OCI-LY7 (cell line): ENCODE measurements around the gene BMPR1B.

ENCODE experiments used
- EZH2phosphoT487 ChIP-seq: fragments of 200-600 bp; sonication (generic); IDR thresholded peaks from 2 replicates; pipeline ENCODE4 v1.6.1; 2018; ENCODE audit warnings: low read depth, borderline replicate concordance, mild to moderate bottlenecking, mixed run types, antibody characterized with exemption, low read length, moderate library complexity, mixed read lengths
- TF ChIP-seq, protein P1 (sequence below): fragments of 200-600 bp; sonication (generic); conservative IDR thresholded peaks from 2 replicates; pipeline ENCODE4 v1.5.1; 2014; ENCODE audit warnings: mild to moderate bottlenecking, antibody characterized with exemption, low read length, moderate library complexity, mixed read lengths

DNA sequence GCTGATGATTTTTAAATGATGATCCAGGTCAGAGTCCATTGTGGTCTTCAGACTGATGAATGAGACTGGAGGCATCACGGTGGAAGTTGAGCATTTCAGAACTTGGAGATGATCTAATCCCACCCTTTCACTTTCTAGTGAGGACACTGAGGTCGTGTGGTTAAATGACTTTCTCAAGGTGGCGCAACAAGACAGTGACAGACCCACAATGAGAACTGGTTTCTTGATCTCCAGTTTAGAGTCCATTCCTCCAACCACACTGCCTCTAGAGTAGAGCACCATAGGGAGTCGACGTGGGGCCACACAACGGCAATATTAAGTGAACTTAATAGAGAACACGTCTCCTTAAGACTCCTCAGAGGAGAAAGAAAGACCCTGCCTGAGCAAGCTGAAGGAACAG is 410.1 kb downstream of the BMPR1B start:
- TF ChIP-seq, protein P1, sequence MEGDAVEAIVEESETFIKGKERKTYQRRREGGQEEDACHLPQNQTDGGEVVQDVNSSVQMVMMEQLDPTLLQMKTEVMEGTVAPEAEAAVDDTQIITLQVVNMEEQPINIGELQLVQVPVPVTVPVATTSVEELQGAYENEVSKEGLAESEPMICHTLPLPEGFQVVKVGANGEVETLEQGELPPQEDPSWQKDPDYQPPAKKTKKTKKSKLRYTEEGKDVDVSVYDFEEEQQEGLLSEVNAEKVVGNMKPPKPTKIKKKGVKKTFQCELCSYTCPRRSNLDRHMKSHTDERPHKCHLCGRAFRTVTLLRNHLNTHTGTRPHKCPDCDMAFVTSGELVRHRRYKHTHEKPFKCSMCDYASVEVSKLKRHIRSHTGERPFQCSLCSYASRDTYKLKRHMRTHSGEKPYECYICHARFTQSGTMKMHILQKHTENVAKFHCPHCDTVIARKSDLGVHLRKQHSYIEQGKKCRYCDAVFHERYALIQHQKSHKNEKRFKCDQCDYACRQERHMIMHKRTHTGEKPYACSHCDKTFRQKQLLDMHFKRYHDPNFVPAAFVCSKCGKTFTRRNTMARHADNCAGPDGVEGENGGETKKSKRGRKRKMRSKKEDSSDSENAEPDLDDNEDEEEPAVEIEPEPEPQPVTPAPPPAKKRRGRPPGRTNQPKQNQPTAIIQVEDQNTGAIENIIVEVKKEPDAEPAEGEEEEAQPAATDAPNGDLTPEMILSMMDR: peak; percentile 66
- TF ChIP-seq EZH2phosphoT487: no peak
